Hematopoietic multipotent progenitor cell treated with erythropoietin and hydrocortisone succinate and interleukin-3 and kit ligand, for 4 days (in vitro differentiated cells): Measurements from ENCODE around the gene SPATA31C2.
"Not testable (repeated sequence)": the region's sequence is repeated elsewhere in the genome, so short reads cannot be mapped to it uniquely, and the experiment has no call there.

ENCODE experiments used
- DNase-seq: peaks from one replicate; pipeline ENCODE4 v3.0.0-alpha.2; 2015

SPATA31C2 gene

GRCh38 chr9:88118121-88118520 lies 20.2 kb downstream of the SPATA31C2 start:
- not testable (repeated sequence) for DNase-seq

- not testable (repeated sequence) for DNase-seq
Measured at GRCh38 chr9:88114968-88115612, 23.2 kb downstream of the SPATA31C2 start.

- not testable (repeated sequence) for DNase-seq
Measured at GRCh38 chr9:88114283-88114967, 23.9 kb downstream of the SPATA31C2 start.

- DNase-seq = not testable (repeated sequence)
Measured at GRCh38 chr9:88113156-88114130, 24.8 kb downstream of the SPATA31C2 start.

- no peak for DNase-seq
Measured at GRCh38 chr9:88110026-88110425, 28.2 kb downstream of the SPATA31C2 start.

GRCh38 chr9:88108779-88109178 lies 29.5 kb downstream of the SPATA31C2 start:
- DNase-seq = no peak

GRCh38 chr9:88106492-88106891 lies 31.8 kb downstream of the SPATA31C2 start:
- DNase-seq = peak; percentile 44

GRCh38 chr9:88092797-88093331 lies 45.4 kb downstream of the SPATA31C2 start:
- DNase-seq = peak; percentile 37

- DNase-seq = no peak
Measured at GRCh38 chr9:88090151-88090581, 48.1 kb downstream of the SPATA31C2 start.

GRCh38 chr9:88087906-88088305 lies 50.4 kb downstream of the SPATA31C2 start:
- no peak for DNase-seq

- DNase-seq = no peak
Measured at GRCh38 chr9:88085476-88085875, 52.8 kb downstream of the SPATA31C2 start.

GRCh38 chr9:88084357-88085183 lies 53.7 kb downstream of the SPATA31C2 start:
- no peak for DNase-seq
